Peyer's patch (tissue), 4 donors: ENCODE data around the gene MRPL4. TPM values are rescaled to one million over a fixed set of nuclear protein-coding genes. Genes with fewer than 3 reads are reported as not detected.

Experiments used
- small RNA-seq, 2 donors: library from RNA; depleted of rRNA; stranded (forward); fragments of <200 nt; gene quantifications; one replicate each; pipeline ENCODE3, GENCODE V24; 2016
- total RNA-seq, 4 donors: library from RNA; depleted of rRNA; stranded (reverse); fragments of >200 nt; gene quantifications; one replicate each; pipeline ENCODE4 v1.1.0, GENCODE V29; 2016

MRPL4 gene
- total RNA-seq, 4 donors from 2014 or later, result 43.8 to 49.6 (median 45.3) TPM

Small RNA genes within 50 kb of the gene (small RNA-seq; reads per million reads assigned to genes)
- gene AC011511.1 (0 reads per million in 2 donors), gene MIR4322 (0 reads per million in 2 donors)

Other genes starting within 250 kb of the MRPL4 start
- 1 to 10 TPM; 1.2 to 9.1 (median 4.1) TPM for gene COL5A3, start 241.7 kb upstream of the MRPL4 start, total RNA-seq
- gene RDH8, start 238.7 kb upstream of the MRPL4 start, total RNA-seq, result not detected
- 100 to 1,000 TPM in 1 of 4 donors, 10 to 100 TPM in 3; 39.9 to 125 (median 62.7) TPM for gene SHFL, start 165.9 kb upstream of the MRPL4 start, total RNA-seq
- gene ANGPTL6, start 149.5 kb upstream of the MRPL4 start, total RNA-seq, result 10 to 100 TPM in 1 of 4 donors, 1 to 10 TPM in 3; 1.1 to 19.0 (median 2.5) TPM
- 100 to 1,000 TPM in 1 of 4 donors, 10 to 100 TPM in 3; 11.7 to 147 (median 24.7) TPM for gene PPAN, start 145.9 kb upstream of the MRPL4 start, total RNA-seq
- gene P2RY11, start 140.5 kb upstream of the MRPL4 start, total RNA-seq, result 10 to 100 TPM in 2 of 4 donors, 1 to 10 TPM in 2; 7.0 to 21.5 (median 11.6) TPM
- gene EIF3G, start 132.3 kb upstream of the MRPL4 start, total RNA-seq, result 100 to 1,000 TPM; 111 to 220 (median 181) TPM
- gene DNMT1, start 57.3 kb upstream of the MRPL4 start, total RNA-seq, result 100 to 1,000 TPM in 1 of 4 donors, 10 to 100 TPM in 3; 22.1 to 195 (median 41.5) TPM
- 1 to 10 TPM; 2.8 to 4.8 (median 3.1) TPM for gene S1PR2, start 20.9 kb upstream of the MRPL4 start, total RNA-seq
- gene ICAM1, start 18.9 kb downstream of the MRPL4 start, total RNA-seq, result 10 to 100 TPM in 2 of 4 donors, 1 to 10 TPM in 2; 2.6 to 62.7 (median 12.7) TPM
- gene ICAM4, start 34.7 kb downstream of the MRPL4 start, total RNA-seq, result not detected
- under 1 TPM in 1 of 4 donors, not detected in 3; 0.27 TPM for gene ICAM5, start 37.7 kb downstream of the MRPL4 start, total RNA-seq
- gene ZGLP1, start 57.6 kb downstream of the MRPL4 start, total RNA-seq, result 10 to 100 TPM in 1 of 4 donors, 1 to 10 TPM in 1, not detected in 2; 2.1 to 10.7 TPM
- gene FDX2, start 63.8 kb downstream of the MRPL4 start, total RNA-seq, result 10 to 100 TPM in 3 of 4 donors, 1 to 10 TPM in 1; 8.3 to 22.2 (median 12.5) TPM
- 10 to 100 TPM; 42.1 to 66.5 (median 55.8) TPM for gene RAVER1, start 81.3 kb downstream of the MRPL4 start, total RNA-seq
- 10 to 100 TPM in 3 of 4 donors, 1 to 10 TPM in 1; 5.5 to 20.6 (median 10.8) TPM for gene ICAM3, start 87.4 kb downstream of the MRPL4 start, total RNA-seq
- 100 to 1,000 TPM; 138 to 531 (median 246) TPM for gene TYK2, start 128.4 kb downstream of the MRPL4 start, total RNA-seq
- 100 to 1,000 TPM; 118 to 443 (median 159) TPM for gene CDC37, start 151.3 kb downstream of the MRPL4 start, total RNA-seq
- 1 to 10 TPM; 3.3 to 7.2 (median 5.1) TPM for gene PDE4A, start 168.3 kb downstream of the MRPL4 start, total RNA-seq